GM18502 (cell line): ENCODE results near the gene PRR20G.
"Not testable (repeated sequence)": the region's sequence is repeated elsewhere in the genome, so short reads cannot be mapped to it uniquely, and the experiment has no call there.

Experiments used
- ATAC-seq: cut with Tn5 transposase; IDR thresholded peaks from one replicate; pipeline ENCODE4 v1.9.1; 2021; ENCODE audit warnings: mild to moderate bottlenecking; ENCODE audit not compliant: unreplicated experiment, poor library complexity

The PRR20G gene

GRCh38 chr3:127304121-127304744 lies 16.4 kb upstream of the PRR20G start:
- ATAC-seq = no peak

DNA sequence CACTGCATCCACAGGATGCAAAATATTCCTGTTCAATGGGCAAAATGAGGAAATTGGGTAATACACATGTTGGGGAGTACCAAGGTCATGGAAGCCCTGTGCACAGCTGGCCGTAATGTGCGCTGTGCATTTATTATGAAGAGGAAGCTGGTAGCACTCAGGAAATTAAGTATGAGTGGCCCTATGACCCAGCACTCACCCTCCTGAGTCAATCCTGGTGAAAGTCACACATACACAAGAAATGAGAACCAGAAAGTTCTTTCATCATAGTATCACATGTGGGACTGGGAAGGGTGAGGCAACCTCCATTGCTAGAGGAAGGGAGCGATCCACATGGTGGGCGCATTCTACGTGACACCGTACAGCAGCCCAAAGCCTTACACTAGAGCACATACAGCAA lies 11.4 kb upstream of the PRR20G start:
- ATAC-seq = no peak

- no peak for ATAC-seq
Measured at GRCh38 chr3:127296959-127297358, 9.1 kb upstream of the PRR20G start.

DNA sequence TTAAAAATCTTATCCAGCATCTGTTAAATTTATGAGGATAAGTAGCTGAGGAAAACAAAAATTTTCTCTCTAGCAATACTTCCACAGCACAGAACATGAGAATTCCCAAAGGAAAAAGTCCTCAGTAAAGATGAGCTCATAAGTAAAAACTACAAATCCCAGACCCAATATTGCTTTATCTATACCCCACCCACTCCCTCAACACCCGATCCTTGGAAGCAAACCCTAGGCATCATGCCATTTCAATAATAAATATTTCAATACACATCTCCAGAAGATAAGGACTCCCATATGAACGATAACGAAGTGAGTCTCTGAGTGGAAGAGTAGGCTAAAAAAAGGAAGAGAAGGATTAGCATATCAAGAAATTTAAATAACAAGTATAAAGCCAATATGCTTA lies 8.3 kb upstream of the PRR20G start:
- ATAC-seq = no peak

GRCh38 chr3:127293650-127294049 lies 5.8 kb upstream of the PRR20G start:
- not testable (repeated sequence) for ATAC-seq

DNA sequence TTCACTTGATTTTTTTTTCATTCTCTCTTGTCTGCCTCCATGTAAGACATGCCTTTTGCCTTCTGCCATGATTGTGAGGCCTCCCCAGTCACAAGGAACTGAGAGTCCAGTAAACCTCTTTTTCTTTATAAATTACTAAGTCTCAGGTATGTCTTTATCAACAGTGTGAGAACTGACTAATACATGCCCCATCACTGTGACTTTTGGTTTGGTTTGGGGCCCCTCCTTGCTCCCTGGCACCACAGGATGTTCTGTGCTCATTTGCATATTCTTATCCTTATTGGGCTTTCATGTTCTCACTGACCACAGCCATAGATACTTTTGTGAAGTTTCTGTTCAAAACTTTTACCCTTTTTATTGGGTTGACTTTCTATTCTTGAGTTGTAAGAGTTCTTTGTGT lies 3.8 kb upstream of the PRR20G start:
- no peak for ATAC-seq

DNA sequence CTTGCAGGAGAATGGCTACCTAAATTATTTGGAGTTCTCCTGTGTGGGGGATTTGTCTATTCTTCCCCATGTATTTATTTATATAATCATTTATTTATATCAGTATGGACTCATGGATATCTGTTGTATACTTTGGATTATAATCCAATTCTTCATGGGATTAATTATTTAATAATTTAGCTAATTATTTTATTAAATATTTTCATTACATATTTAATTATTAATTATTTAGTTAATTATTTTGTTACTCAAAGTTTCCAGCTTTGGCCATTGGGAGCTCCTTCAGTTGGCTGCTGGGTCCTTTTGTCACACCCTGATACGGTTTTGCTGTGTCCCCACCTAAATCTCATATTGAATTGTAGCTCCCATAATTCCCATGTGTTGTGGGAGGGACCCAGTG lies 3.3 kb upstream of the PRR20G start:
- ATAC-seq = no peak

DNA sequence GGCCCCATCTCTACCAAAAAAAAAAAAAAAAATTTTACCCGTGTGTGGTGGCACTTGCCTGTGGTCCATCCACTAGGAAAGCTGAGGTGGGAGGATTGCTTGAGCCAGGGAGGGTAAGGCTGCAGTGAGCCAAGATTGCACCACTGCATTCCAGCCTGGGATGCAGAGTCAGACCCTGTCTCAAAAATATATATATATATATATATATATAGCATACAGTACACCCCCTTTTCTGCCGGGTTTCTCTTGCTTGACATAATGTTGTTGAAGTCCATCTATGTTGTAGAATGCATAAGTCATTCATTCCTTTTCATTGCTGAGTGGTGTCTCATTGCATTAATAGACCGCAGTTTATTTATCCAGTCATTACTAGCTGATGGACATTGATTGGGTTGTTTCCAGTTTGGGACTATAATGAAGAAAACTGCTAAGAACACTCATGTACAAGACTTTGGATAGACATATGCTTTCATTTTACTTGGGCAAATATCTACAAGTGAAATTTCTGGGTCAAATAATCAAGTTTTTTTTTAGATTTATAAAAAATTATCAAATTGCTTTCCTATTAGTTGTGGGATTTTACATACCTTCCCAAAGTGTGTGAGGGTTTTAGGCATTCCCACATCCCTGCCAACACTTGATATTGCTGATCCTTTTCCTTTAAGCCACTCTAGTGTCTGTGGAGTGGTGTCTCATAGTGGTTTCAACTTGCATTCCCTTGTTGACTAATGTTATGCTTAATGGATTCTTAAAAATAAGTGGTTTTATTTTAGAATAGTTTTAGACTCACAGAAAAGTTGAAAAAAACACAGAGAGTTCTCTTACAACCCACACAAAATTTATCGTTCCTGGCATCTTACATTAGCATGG lies 2.1 kb upstream of the PRR20G start:
- ATAC-seq = no peak

- ATAC-seq = no peak
Measured at GRCh38 chr3:127288921-127289705, 1.3 kb upstream of the PRR20G start.

- no peak for ATAC-seq
Measured at GRCh38 chr3:127288343-127288742, 497 bp upstream of the PRR20G start.

DNA sequence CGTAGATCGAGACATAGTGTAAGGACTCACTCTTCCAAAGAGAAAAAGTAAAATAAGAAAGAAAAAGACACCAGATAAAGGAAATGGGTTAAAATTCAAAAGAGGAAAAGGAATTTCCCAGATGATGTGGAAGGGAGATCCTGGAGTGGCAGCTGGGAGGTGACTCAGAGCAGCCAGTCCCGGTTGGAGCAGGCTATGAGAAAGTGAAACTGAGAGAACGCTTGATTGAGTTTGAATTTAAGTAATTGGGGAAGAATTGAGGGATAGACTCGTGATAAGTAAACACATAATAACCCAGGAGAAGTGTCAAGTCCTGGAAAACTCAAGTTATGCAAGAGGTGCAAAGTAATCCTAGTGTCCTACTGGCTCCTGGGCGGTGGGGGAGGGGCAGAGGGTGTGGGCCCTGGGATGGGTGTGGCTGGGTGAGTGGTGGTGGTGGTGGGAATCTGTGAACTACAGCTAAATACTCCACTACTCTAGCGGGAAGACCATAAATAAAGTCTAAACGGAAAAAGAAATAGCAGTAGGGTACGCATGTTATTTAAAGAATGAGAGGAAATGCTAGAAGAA lies 1.2 kb downstream of the PRR20G start:
- ATAC-seq = no peak

- no peak for ATAC-seq
Measured at GRCh38 chr3:127284258-127284657, 3.6 kb downstream of the PRR20G start.

GRCh38 chr3:127277561-127277960 lies 10.3 kb downstream of the PRR20G start:
- ATAC-seq = no peak

- no peak for ATAC-seq
Measured at GRCh38 chr3:127276995-127277394, 10.9 kb downstream of the PRR20G start.

DNA sequence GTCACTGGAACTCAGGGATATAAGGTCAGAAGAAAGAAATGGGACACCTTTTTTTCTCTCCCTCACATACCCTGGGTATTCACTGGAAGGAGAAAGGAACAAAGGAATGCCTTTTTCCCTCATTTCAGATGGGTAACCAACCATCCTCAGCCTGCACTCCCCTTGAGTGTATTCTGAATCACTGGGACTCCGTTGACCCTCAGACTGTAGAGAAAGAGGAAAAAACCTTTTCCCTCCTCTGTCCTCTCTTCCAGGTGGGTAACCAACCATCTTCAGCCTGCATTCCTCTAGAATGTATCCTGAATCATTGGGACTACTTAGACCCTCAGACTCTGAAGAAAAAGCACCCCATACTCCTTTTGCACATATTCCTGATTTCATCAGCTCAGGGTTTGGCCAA lies 11.4 kb downstream of the PRR20G start:
- ATAC-seq = no peak

- no peak for ATAC-seq
Measured at GRCh38 chr3:127275287-127275781, 12.5 kb downstream of the PRR20G start.

GRCh38 chr3:127274200-127274760 lies 13.6 kb downstream of the PRR20G start:
- ATAC-seq = no peak

DNA sequence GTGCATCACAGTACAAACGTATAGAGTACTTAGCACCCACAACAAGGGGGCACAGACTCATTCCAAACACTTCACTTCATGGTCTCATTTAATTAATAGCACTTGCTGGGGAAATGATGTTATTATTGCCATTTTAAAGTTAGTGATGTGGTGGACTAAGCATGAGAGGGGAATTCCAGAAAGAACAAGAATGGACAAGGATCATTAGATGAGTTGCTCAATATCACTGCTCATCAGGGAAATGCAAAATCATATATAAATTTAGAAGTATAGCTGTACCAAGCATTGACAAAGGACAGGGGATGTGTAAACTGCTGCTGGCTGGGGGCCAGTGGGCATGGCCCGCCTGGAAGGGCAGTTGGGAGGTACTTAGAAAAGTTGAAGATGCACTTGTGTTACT lies 14.6 kb downstream of the PRR20G start:
- ATAC-seq = no peak

- no peak for ATAC-seq
Measured at GRCh38 chr3:127266186-127266585, 21.7 kb downstream of the PRR20G start.

DNA sequence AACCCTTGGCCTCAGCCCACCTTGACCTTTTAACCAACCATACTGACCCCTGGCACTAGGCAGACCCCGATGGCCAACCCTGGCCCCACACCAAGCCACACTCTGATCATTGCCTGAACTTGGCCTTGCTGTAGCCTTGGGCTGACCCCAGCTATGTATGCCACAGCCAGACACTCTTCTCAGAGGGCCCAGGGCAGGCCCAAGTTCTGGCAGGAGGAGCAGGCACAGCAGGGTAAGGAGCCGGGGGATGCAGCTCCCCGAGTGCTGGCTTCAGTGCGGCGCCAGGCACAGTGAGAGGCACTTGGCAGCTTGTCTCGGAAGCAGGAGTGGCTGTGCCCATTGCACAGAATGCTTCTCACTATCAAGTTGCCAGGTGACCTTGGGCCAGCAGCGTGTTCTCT lies 22.3 kb downstream of the PRR20G start:
- no peak for ATAC-seq
